GM18907 (cell line): ENCODE measurements around the gene PLEKHN1.

ENCODE experiments used
- ATAC-seq: cut with Tn5 transposase; IDR thresholded peaks from one replicate; pipeline ENCODE4 v1.9.1; 2021; ENCODE audit warnings: mild to moderate bottlenecking, moderate library complexity; ENCODE audit not compliant: unreplicated experiment

The PLEKHN1 gene, protein sequence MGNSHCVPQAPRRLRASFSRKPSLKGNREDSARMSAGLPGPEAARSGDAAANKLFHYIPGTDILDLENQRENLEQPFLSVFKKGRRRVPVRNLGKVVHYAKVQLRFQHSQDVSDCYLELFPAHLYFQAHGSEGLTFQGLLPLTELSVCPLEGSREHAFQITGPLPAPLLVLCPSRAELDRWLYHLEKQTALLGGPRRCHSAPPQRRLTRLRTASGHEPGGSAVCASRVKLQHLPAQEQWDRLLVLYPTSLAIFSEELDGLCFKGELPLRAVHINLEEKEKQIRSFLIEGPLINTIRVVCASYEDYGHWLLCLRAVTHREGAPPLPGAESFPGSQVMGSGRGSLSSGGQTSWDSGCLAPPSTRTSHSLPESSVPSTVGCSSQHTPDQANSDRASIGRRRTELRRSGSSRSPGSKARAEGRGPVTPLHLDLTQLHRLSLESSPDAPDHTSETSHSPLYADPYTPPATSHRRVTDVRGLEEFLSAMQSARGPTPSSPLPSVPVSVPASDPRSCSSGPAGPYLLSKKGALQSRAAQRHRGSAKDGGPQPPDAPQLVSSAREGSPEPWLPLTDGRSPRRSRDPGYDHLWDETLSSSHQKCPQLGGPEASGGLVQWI

DNA sequence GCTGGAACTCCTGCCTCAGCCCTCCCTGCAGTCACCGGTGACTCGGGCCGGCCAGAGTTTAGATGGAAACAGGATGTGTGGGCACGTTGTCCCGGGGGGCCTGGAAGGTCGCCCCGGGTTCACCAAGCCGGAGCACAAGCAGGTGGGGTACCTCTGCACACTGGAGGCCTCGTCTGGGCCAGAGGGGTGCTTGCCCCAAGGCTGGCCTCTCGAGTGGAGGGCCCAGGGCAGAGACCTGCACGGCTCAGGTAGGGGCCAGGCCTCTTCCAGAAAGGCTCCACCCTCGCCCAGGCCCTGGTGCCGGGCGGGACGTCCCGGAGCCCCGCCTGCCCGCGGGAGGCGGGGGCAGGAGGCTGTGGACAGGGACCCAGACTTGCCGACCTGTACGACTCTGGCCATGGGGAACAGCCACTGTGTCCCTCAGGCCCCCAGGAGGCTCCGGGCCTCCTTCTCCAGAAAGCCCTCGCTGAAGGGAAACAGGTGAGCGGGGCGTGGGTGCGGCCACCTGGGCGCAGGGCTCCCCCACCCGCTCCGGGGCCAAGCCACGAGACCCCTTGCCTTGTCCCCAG lies at the start of gene PLEKHN1:
Gene PLEKHN1, plus strand, starts transcription at position 348 of the 569 bp plus-strand sequence. Its CDS starts 50 bp downstream, at position 398.
- ATAC-seq = peak; percentile 23

DNA sequence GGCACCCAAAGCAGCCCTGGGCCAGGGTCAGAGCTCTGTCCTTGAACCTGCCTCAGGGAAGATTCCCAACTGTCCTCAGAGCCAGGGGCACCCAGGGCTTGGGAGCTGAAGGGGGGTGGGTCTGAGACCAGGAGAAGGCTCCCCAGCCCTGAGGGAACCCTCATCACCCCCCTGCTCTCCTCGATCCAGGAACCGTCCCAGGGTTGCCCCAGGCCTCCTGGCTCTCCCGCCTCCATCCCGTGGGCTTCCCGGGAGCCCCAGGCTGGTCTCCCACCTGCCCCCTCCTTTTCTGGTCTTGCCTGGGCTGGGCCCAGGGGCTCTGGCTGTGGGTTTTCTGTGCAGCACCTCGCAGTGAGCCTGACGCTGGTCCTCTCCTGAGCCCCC lies 49.2 kb upstream of the PLEKHN1 start:
- no peak for ATAC-seq

DNA sequence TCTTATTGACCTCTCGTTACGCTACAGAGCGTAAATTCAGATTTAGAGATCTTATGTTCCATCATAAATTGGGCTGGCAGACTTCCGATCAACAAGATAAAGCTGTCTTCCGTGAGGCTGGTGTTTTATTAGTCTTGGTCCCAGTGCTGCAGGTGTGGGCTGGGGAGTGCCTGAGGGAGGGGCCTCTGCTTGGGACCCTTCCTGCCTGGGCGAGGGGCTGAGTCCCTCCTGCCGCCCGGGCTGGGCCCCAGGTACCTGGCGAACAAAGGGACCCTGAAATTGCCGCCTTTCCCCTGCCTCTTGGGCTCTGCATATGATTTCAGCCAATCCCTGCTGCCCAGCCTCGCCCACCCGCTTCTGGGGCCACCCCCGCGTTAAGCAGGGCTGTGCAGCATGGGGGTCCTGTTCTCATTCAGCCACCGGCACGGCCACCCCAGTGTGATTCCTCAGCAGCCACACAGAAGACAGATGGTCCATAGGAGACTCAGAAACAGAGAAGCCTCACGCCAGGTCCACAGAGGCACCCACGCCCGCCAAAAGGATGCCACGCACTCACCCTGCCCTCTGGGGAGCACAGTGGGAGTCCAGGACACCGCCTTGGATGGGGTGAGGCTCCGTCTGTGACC lies 48.7 kb upstream of the PLEKHN1 start:
- no peak for ATAC-seq

DNA sequence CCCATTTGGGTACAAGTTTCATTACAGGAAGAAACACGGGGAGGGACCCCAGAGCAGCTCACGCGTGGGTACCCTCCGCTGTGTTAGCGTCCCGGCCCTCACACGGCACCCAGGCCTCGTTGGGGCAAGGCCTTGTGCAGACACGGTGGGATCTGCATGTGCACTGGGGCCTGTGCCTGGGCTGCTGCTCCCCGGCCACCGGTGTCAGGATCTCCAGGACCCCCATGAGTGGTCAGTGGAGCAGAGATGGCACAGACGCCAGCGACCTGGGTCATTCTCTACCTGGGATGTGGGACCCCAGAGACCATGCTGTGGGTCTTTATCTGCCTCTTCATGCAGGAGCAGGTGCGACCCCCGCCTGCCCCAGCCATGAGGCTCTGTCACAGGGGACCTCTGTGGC lies 47.9 kb upstream of the PLEKHN1 start:
- ATAC-seq = no peak

DNA sequence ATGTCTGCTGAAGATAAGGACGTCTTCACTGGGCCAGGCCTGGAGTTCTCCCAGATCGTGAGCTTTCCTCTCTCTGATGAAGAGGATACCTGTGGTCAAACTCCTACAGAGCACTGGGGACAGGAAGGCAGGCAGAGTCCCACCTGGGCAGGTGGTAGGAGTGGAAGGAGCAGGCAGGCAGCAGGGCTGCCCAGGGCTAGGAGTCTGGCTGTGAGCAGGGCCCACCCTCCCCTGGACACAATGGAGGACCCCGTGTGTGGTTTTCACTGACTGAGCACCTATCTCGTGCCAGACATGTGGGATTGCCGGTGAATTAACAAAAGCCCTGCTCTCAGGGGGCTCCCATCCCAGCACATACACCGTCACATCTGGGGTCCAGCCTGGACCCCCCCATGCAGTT lies 47.4 kb upstream of the PLEKHN1 start:
- ATAC-seq = no peak

DNA sequence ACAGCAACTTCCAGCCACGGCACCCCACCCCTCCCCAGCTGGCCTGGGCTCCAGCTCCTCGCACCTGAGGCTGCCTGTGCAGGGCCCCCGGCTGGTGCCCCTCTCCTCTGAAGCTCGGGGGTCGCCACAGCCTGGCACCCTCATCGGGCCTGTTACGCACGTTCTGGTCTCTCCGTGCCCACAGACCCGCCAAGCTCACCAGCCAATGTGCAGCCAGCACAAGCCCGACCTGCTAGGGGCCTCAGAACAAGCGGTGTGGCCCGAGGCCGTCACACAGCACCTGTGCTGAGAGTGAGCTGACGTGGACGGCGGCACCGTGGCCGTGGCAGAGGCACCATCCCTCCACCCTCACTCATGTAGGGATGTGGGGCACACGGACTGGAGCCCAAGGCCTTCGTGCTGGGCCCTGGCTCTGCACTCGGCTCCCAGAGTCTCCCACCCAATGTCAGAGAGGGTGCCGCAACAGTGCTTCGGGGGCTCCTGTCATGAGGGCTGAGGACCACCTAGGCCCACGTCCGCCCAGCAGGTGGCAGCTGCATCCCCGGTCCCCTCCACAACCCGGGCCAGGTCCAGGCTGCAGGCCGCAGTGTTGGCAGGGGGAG lies 46.9 kb upstream of the PLEKHN1 start:
- no peak for ATAC-seq

DNA sequence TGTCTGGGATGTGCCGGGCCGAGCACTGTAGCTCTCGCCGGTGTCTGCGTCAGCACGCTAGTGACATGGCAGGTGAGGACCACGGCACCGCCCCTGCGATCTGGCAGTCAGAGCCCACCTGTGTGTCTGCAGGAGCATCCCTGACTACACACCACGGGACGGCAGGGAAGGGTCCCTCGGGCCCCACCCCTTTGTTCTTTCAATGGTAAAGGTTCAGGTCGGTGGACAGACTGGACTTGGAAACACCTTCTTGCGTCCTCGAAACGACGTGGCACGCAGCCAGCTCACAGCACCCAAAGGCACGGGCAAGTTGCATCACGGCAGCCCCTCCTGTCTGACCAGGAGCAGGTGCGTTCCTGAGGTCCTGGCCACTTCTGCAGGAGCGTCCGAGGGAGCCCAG lies 46.3 kb upstream of the PLEKHN1 start:
- ATAC-seq = no peak

DNA sequence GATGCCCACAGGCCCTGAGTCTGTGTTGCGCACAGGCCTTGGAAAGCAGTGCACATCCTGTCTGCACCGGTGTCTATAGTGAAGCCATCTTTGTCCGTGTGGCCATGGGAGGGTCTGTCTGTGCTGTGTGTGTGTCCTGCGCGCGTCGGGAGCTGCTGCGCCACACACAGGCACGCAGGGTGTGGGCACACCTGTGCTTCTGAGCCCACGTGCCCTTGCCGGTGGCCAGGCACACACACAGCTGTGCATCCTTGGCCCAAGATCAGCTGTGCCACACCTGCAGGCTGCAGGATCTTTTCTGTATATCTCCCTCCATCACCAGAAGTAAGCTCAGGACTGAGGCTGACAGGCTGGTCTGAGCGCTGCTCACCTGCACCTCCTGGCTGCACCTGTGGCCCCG lies 45.8 kb upstream of the PLEKHN1 start:
- ATAC-seq = no peak

DNA sequence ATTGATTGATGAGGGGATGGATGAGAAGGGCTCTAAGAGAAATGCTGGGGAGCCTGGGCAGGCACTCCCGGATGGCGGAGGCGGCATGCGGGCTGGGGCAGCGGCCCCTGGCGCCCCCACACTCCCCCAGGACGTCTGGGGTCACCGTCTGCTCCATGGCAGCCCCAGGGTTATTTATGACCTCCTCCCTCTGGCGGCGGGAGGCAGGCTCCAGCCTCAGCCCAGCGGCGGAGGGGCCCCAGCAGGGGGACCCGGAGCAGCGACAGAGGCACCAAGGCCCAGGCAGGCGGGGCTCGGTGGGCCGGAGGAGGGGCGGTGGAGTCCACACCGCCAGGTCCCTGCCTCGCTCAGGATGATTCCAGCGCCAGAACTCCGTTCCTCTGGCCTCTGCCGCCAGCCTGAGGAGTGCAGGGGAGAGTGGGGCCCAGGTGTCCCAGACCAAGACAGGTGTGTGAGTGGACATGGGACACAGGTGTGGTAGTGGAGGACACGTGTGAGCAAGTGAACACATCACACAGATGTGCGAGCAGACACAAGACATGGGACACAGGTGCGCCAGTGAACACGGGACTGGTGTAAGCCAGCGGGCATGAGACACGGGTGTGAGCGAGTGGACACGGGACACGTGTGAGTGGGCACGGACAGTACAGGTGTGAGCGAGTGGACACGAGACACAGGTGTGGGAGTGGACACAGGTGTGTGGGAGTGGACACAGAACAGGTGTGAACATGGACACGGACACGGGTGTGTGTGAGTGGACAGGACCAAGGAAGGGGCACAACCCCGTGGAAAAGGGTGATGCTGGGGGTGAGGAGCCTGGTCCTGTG lies 45.1 kb upstream of the PLEKHN1 start:
- no peak for ATAC-seq

DNA sequence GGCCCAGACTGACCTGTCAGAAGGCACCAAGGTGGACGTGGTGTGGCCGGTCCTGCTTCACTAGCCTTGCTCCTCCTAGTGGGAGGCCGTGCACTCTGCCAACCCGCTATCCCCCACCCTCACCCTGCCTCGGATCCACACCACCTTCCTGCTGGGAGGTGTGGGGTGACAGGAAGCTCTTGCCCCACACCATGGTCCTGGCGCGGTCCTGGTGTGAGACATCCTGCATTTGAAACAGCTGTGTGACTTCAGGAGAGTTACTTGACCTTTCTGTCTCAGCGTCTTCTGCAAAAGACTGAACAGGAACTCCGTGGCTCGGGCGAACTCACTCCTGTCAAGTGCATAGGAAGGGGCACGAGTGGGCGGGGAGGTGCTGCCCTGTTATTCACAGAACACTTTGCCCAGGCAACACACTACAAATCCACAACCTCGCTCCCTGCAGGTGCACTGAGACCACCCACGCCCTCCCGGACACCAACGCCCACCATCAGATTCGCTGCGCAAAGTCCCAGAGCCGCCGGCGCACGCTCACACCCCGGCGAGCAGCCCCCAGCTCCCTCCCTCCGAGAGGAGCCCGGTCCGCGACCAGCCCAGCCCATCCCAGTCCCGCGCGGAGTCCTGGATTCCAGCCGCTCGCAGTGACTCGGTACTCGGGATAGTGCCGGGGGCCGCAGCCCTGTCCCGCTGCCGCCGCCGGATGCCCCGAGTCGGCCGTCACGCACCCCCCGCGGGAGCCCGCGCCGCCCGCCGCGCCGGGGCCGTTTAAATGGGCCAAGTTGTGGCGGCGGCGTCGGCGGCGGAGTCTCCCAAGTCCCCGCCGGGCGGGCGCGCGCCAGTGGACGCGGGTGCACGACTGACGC lies 42.9 kb upstream of the PLEKHN1 start, which contains the start of gene SAMD11:
Gene SAMD11, plus strand, starts transcription at position 793 of the 860 bp plus-strand sequence. CDS start 509 bp downstream, outside the sequence.
- no peak for ATAC-seq

DNA sequence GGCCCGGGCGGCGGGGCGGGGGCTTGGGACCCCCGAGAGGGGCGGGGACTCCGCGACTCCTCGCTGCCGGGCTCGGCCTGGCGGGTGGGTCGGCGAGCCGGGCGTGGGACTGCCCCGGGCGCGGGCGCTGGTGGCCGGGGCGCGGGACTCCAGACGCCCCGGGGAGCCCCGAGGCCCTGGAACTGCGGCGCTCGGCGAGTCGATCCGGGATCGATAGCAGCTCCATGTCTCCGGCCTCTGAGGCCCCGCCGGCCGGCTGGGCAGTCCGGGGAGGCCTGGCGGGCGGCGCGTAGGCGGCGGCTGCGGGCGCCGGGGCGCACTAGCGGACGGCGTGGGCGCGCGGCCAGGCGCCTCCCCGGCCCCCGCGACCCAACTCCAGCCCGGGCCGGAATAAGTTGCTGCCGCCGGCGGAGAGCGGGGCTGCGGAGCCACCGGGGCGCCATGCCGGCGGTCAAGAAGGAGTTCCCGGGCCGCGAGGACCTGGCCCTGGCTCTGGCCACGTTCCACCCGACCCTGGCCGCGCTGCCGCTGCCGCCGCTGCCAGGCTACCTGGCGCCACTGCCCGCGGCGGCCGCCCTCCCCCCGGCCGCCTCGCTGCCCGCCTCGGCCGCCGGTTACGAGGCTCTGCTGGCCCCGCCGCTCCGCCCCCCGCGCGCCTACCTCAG lies 42.2 kb upstream of the PLEKHN1 start:
- ATAC-seq = no peak

DNA sequence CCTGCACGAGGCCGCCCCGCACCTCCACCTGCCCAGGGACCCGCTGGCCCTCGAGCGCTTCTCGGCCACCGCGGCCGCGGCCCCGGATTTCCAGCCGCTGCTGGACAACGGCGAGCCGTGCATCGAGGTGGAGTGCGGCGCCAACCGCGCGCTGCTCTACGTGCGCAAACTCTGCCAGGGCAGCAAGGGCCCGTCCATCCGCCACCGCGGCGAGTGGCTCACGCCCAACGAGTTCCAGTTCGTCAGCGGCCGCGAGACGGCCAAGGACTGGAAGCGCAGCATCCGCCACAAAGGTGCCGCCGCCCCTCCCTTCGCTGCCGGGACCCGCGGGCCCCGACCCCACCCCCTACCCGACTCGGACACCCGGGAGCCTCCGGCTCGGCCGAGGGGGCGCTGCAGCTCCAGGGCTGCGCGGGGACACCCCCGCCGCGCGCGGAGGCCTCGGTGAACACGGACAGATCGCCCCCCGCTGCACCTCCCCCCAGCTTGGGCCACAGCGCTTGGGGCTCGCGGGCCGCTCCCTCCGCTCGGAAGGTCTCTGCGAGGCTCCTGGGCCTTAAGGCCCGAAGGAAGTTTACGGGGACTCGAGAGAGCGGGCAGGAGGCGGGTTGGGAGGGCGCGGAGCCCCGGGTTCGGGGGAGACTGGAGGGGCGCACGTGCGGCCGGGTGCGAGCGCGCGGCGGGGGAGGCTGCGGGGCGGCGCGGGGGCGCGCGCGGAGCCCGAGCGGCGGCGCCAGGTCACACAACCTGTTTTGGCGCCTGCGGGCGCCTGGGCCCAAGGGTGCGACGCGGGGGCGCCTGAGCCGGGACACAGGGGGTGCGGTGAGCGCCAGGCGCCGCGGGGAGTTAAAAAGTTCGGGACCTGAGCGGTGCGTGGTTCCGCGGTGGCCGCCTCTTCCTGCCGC lies 41.4 kb upstream of the PLEKHN1 start:
- no peak for ATAC-seq

DNA sequence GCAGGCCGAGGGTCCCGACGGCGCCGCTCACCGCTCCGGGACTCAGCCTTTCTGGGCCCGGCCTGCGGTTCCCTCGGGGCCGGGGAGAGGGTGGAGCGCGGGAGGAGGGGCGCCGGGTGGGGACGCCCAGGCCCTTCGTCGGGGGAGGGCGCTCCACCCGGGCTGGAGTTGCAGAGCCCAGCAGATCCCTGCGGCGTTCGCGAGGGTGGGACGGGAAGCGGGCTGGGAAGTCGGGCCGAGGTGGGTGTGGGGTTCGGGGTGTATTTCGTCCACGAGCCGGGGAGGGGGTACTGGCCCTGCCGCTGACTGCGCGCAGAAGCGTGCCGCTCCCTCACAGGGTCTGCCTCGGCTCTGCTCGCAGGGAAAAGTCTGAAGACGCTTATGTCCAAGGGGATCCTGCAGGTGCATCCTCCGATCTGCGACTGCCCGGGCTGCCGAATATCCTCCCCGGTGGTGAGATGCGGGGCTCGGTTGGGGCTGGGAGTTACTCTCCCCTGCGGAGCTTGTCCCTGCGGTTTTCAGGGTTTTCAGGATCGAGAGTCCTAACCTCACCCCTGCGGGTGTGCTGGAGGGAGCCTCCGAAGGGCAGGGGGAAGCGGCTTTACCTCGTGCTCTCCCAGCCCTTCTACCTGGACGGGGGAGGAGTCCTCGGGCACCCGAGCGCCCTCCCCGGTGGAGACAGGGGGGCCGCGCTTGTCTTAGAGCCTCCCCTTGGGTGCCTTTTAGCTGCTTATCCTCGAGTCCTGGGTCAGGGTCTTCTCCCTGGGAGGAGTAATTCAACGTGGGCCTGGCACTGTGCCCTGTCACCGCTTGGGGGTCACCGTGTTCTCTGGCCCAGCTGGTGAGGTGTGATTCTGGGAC lies 40.5 kb upstream of the PLEKHN1 start:
- ATAC-seq = no peak

DNA sequence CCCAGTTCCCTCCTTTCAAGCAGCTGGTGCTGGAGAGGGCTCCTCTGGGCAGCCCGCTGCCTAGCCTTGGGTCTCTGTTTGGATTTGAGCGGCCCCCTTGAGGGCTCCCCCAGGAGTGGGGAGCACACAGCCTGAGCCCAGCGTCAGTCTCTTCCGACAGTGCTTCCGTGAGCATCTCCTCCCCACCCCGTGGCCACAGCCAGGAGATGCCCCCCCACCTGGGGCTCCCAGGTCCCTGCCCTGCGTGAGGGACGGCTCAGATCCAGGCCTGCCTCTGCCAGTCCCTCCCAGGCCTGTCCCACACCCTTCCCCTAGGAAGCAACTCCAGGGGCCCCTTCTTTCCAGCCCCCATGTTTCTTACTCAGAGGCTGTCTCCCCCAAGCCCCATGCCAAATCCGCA lies 39.0 kb upstream of the PLEKHN1 start:
- no peak for ATAC-seq

DNA sequence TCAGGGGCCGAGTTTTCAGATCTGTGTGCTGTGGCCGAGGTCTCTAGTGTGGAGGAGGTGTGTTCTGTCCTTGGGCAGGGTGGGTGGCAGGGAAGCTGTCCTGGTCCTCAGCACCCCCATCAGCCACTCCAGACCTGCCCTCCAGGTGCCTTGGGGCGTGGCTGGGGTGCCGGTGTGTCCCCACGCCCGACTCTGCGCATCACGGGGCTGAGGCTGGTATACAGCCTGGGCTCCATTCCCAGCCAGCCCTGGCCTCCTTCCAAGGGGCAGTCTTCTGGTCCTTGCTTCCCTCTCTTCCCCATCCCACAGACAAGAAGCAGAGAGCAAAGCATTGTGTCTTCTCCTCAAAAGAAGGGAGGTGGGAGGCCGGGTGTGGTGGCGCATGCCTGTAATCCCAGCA lies 38.5 kb upstream of the PLEKHN1 start:
- ATAC-seq = no peak

DNA sequence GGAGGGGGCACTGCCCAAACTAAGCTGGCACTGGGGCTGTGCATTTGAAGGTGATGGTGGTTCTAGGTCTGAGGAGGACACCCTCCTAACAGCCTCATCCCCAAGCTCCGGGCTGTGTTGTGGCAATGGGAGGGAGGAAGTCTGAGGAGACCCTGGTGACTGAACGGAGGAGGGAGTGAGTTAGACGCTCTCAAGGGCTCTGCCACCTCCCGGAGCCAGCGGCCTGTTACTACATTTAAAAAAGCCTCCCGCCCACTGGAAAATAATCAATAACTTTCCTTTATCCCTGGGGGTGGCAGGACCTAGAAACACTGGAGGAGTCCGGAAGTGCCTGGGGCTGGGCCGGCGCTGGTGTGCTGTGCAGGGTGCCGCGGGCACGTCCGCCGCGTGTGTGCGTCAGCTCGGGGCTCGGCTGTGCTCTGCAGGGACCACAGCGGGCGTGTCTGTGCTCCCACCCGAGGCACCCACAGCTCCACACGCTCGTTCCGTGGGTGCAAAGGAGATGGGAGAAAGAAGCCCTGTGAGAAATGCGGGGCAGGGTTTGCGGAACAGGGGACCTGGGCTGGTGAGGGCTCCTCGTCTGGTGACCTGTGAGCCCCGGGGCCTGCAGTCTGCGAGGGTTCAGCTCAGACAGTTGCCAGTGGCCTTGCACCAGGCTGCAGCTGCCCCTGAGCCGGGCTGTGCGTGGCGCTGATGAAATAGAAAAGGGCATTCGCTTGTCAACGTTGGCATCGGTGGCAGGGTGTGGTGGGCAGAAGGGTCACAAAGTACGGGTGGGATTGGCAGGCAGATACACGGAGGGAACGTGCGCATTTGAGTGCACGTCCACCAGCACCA lies 37.2 kb upstream of the PLEKHN1 start:
- no peak for ATAC-seq
